Transverse colon (tissue), 3 donors: ENCODE measurements around the gene ETV6.

Source experiments
- CTCF ChIP-seq, 5 experiments: fragments of 200-600 bp in 3 of 5; fragments of 450-650 bp in 2 of 5; sonication (generic) in 3 of 5; IDR thresholded peaks; 1 replicate in 2 of 5; 2 replicates in 3 of 5; pipeline ENCODE4 v1.5.1; 2016 to 2017; ENCODE audit warnings: antibody characterized with exemption in 5 of 5, inconsistent platforms in 3 of 5, mild to moderate bottlenecking in 2 of 5, moderate library complexity in 1 of 5
- EP300 ChIP-seq: sonication (generic); formaldehyde crosslinking; IDR thresholded peaks from one replicate; pipeline ENCODE4 v1.6.1; 2017; ENCODE audit warnings: antibody characterized with exemption, low read depth
- POLR2A ChIP-seq: fragments of 450-650 bp; IDR thresholded peaks from one replicate; pipeline ENCODE4 v1.6.1; 2016; ENCODE audit warnings: antibody characterized with exemption, mild to moderate bottlenecking, moderate library complexity

- TF ChIP-seq CTCF (IDR thresholded peaks at IDR 0.05) = no peak
- no peak for TF ChIP-seq POLR2A
- TF ChIP-seq EP300 = no peak
Measured at GRCh38 chr12:11747969-11748368, 98.5 kb downstream of the ETV6 start.
